ENCODE measurements around the gene FAM171A1.

The FAM171A1 gene

DNA sequence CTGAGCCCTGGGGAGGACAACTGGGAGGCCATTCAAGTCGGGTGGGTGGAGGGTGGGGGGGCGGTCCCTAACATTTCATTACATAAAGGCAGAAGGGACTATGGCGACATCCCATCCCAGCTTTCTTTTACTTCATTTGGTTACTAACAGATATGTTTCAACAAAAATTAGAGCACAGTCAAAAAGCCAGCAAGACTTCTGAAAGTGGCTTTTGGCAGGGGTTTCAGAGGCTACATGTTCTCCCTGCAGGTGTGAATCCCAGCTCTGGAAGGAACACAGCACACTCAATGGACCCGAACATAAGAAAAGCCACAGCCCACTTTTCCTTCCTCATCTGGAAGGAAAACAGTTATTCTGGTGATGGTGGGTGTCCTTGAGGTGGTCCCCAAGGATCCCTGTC is 7.1 kb downstream of the FAM171A1 start:
- Histone ChIP-seq H3K9me3 (no peaks in the 10 kb centered on the region), H3K27me3 (peaks cover 99% of the 10 kb centered on the region), H3K27ac (no peak overlapping the region), H3K4me3 (ENCODE audit: low read depth in 1 of 2, low read length in 1 of 2) (no peak overlapping the region), H3K36me3 (no peaks in the 10 kb centered on the region), H3K4me1 (ENCODE audit: control insufficient read depth in 1 of 2, insufficient read depth in 1 of 2, low read depth in 1 of 2, low read length in 1 of 2) (no peaks in the 10 kb centered on the region)
- TF ChIP-seq, protein P1, sequence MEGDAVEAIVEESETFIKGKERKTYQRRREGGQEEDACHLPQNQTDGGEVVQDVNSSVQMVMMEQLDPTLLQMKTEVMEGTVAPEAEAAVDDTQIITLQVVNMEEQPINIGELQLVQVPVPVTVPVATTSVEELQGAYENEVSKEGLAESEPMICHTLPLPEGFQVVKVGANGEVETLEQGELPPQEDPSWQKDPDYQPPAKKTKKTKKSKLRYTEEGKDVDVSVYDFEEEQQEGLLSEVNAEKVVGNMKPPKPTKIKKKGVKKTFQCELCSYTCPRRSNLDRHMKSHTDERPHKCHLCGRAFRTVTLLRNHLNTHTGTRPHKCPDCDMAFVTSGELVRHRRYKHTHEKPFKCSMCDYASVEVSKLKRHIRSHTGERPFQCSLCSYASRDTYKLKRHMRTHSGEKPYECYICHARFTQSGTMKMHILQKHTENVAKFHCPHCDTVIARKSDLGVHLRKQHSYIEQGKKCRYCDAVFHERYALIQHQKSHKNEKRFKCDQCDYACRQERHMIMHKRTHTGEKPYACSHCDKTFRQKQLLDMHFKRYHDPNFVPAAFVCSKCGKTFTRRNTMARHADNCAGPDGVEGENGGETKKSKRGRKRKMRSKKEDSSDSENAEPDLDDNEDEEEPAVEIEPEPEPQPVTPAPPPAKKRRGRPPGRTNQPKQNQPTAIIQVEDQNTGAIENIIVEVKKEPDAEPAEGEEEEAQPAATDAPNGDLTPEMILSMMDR (IDR thresholded peaks at IDR 0.05): no peak

DNA sequence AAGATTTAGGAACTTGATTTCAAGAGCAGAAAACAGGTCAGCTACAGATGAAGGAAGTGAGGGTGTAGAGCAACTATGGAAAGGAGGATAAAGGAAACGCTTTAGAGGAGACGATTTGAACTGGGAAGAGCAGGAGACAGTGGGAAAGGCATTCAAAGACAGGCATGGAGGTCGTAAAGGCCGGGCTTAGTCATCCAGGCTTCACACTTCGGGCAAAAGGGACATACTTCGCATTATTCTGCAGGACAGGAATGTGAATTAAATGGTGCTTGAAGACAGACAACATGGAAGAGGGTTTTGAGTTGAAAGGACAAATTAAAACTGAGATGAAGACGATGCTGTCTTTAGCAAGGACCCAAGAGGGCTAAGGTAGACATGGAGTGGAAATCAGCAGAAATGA is 8.1 kb downstream of the FAM171A1 start:
- Histone ChIP-seq H3K4me3 (ENCODE audit: low read depth in 1 of 2, low read length in 1 of 2) (no peak overlapping the region), H3K9me3 (no peaks in the 10 kb centered on the region), H3K4me1 (ENCODE audit: control insufficient read depth in 1 of 2, insufficient read depth in 1 of 2, low read depth in 1 of 2, low read length in 1 of 2) (no peaks in the 10 kb centered on the region), H3K27ac (no peak overlapping the region), H3K27me3 (peaks cover 97% of the 10 kb centered on the region), H3K36me3 (no peaks in the 10 kb centered on the region)
- TF ChIP-seq, protein P1 (IDR thresholded peaks at IDR 0.05): no peak

DNA sequence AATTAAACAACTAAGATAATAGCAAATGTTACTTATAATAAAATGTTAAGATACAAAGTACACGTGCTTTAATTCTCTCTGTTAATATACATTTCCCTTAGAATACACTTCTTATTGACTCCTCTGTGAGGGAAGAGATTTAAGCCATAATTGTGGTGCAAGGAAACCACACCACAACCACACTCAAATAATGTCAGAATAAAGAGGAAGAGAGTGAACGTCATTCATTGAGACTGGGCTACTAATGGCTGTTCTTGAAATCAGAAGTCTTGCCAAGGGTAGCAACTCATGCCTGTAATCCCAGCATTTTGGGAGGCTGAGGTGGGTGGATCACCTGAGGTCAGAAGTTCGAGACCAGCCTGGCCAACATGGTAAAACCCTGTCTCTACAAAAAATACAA is 10.0 kb downstream of the FAM171A1 start:
- Histone ChIP-seq H3K27me3 (peaks cover 97% of the 10 kb centered on the region), H3K9me3 (no peaks in the 10 kb centered on the region), H3K27ac (no peak overlapping the region), H3K4me3 (ENCODE audit: low read depth in 1 of 2, low read length in 1 of 2) (no peak overlapping the region), H3K36me3 (no peaks in the 10 kb centered on the region), H3K4me1 (ENCODE audit: control insufficient read depth in 1 of 2, insufficient read depth in 1 of 2, low read depth in 1 of 2, low read length in 1 of 2) (no peaks in the 10 kb centered on the region)
- TF ChIP-seq, protein P1 (IDR thresholded peaks at IDR 0.05): no peak

DNA sequence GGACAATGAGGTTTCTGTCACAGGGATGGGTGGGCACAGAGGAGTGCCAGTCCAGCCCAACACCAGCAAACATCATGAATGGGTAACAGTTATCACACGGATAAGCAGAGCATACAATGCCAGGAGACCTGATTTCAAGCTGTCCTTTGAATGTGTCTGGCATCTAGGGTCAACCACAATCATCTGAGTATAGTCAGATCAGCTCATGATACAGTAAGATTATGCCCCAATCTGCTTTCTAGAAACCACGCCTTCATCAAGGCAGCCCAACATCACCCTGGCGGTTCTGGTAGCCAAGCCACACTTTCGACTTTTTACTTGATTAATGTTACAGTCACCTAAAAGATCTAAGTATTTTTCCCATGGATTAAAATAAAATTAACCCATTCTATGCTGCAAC is 10.5 kb downstream of the FAM171A1 start:
- Histone ChIP-seq H3K36me3 (no peaks in the 10 kb centered on the region), H3K27me3 (peaks cover 91% of the 10 kb centered on the region), H3K4me3 (ENCODE audit: low read depth in 1 of 2, low read length in 1 of 2) (no peak overlapping the region)

DNA sequence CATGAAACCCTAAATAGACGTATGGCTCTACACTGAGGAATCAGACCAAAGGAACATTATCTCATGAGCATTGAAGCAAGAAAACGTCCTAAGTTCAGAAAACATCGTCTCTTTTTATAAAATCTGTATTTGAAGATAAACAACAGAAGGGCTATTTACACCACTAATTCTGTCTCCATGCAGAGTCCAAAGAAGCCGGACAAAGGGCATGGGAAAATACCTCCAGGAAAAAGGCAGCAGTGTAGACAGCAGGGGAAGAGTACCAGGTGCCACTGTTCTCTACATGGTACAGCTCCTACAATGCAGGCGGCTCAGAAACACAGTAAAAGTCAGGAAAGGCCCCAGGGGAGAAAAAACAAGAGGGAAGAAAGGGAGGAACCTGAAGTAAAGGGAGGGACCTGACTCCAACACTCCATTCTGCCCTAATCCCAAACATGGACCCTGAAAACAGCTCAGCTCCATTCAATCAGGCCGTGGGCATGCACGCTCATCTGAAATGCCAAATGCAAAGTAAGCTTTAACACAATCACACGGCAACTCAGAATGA is 17.5 kb downstream of the FAM171A1 start:
- Histone ChIP-seq H3K27ac (no peak overlapping the region), H3K4me3 (ENCODE audit: low read depth in 1 of 2, low read length in 1 of 2) (no peak overlapping the region), H3K36me3 (no peaks in the 10 kb centered on the region), H3K9me3 (no peaks in the 10 kb centered on the region), H3K27me3 (peaks cover 44% of the 10 kb centered on the region), H3K4me1 (ENCODE audit: control insufficient read depth in 1 of 2, insufficient read depth in 1 of 2, low read depth in 1 of 2, low read length in 1 of 2) (no peaks in the 10 kb centered on the region)
- TF ChIP-seq, protein P1 (IDR thresholded peaks at IDR 0.05): no peak

More for the DNA sequence above, 10.5 kb downstream of the FAM171A1 start:
- H3K4me1 ChIP-seq (ENCODE audit: control insufficient read depth in 1 of 2, insufficient read depth in 1 of 2, low read depth in 1 of 2, low read length in 1 of 2): no peaks in the 10 kb centered on the region
- TF ChIP-seq, protein P1 (IDR thresholded peaks at IDR 0.05): no peak
- H3K9me3 ChIP-seq: no peaks in the 10 kb centered on the region
- no peak overlapping the region for H3K27ac ChIP-seq

DNA sequence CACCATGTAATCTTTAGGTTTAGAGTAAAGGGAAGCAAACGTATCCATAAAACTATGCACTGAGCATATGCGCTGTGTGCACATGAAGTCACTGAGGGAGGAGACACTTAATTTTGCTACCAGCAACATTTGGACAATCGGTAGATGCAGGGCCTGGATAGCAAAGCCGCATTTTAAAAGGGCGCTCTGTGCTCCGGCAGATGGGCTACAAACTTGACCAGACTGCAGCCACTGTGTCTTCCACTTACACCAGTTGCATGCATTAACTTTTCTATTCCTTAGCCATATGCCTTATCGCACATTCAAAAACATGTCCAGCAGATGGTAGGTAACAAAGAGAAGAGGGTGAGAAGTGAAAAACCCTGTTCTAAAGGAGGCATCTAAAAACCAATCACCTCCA is 18.3 kb downstream of the FAM171A1 start:
- Histone ChIP-seq H3K27ac (no peak overlapping the region), H3K27me3 (peaks cover 45% of the 10 kb centered on the region), H3K36me3 (no peaks in the 10 kb centered on the region), H3K9me3 (no peaks in the 10 kb centered on the region), H3K4me3 (ENCODE audit: low read depth in 1 of 2, low read length in 1 of 2) (no peak overlapping the region), H3K4me1 (ENCODE audit: control insufficient read depth in 1 of 2, insufficient read depth in 1 of 2, low read depth in 1 of 2, low read length in 1 of 2) (no peaks in the 10 kb centered on the region)
- TF ChIP-seq, protein P1 (IDR thresholded peaks at IDR 0.05): no peak

Data from neutrophil (primary cell).